AG10803 (cell line): ENCODE data around the gene ODF2L.

Source experiments
- DNase-seq: peaks from one replicate; pipeline ENCODE4 v3.0.0; 2010; ENCODE audit warnings: low read depth
- H3K4me3 ChIP-seq: 2 replicates; pipeline ENCODE4 v1.5.1; 2011; ENCODE audit warnings: mild to moderate bottlenecking, low read length, control low read depth
- CTCF ChIP-seq: conservative IDR thresholded peaks from 2 replicates; pipeline ENCODE4 v1.5.1; 2011; ENCODE audit warnings: mild to moderate bottlenecking, low read length, control low read depth, inconsistent platforms

The ODF2L gene

DNA sequence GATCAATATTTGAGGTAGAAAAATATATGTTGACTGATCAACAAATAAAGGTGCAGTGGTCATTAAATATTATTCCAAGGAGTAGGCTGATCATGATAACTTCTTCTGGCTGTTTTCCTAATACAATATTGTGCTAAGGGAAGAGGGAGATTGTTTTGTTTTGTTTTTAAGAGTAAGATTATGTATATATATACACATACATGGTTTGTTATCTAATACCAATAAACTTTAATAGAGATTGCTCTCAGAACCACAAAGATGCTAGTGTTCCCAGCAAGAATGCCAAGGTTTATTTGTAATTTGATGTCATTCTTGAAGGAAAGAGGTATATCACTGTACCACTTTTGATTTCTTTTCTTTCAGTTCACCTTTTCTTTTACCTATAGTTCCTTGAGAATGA, 37.9 kb upstream of the ODF2L start:
- TF ChIP-seq CTCF, result no peak
- no peak overlapping the region for H3K4me3 ChIP-seq
- no peak for DNase-seq

DNA sequence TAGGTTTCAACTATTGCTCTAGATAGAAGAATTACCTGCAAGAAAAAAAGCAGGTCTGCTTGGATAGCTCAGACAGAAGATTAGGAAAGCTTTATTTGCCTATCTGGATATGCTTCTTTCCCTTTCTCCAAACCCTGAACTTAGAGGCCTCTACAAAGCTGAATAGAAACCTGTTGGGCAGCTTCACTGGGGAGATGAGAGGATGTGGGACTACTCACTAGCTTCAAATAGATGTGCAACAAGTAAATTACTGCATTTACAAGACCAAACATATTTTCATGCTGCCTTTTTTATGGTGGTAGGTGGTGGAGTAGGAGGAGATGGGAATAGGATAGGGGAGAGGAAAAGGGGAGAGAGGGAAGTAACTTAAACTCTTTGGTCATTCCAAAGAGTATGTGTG, 34.3 kb upstream of the ODF2L start:
- no peak for TF ChIP-seq CTCF
- DNase-seq, result no peak
- H3K4me3 ChIP-seq, result no peak overlapping the region

- TF ChIP-seq CTCF, result no peak
- DNase-seq, result peak; percentile 95
- no peak overlapping the region for H3K4me3 ChIP-seq
Observed at GRCh38 chr1:86429835-86430234, 33.7 kb upstream of the ODF2L start.

DNA sequence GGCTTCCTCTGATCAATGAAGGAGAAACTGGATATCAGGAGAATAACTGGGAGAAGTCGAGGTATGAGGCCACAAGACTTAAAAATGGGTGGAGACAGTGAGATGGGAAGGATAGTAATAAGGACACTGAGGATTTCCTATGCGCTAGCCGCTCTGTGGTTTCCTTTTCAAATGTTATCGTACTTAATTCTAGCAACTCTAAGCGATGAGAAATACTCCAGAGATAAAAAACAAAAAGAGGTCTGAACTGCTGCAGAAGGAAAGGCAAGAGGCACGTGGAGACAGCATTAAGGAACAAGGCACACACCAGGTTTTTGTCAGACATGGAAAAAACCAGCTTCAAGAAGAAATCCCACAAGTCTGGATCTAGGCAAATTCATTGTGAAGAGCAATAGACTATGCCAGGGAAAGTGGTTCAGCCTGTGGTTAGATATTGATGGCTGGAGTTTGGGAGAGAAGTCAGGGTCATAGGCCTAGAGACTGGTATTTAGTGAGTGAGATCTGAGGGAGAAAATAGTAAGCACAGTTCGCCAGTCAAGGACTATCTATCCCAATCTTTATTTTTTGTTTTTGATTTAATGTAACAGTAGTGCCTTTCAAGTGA, 33.1 kb upstream of the ODF2L start:
- no peak overlapping the region for H3K4me3 ChIP-seq
- peak; percentile 42 for DNase-seq

DNA sequence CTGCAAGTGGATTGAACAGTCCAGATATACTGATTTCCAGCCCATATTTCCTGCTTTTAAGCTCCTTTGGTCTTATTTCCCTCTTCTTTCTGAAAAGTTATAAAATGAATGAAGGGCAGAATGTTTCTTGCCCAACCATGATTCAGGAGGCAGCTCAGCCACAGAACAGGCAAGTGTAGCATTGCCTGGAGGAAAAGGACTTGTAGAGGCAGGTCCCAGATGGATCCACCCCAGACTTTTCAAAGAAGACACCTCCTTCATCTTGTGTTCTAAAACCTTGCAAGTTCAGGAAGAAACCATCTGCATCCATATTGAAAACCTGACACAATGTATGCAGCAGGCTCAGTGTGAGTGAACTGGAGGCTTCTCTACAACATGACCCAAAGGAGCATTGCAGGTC, 27.8 kb upstream of the ODF2L start, which contains the start of gene CLCA2:
CLCA2 (plus strand) TSS at position 299 of the 400 bp plus-strand sequence; CDS start at position 376, 77 bp downstream.
- TF ChIP-seq CTCF, result no peak
- no peak within 1 kb of the TSS for H3K4me3 ChIP-seq
- no peak for DNase-seq

More for the DNA sequence above, 33.1 kb upstream of the ODF2L start:
- no peak for TF ChIP-seq CTCF

DNA sequence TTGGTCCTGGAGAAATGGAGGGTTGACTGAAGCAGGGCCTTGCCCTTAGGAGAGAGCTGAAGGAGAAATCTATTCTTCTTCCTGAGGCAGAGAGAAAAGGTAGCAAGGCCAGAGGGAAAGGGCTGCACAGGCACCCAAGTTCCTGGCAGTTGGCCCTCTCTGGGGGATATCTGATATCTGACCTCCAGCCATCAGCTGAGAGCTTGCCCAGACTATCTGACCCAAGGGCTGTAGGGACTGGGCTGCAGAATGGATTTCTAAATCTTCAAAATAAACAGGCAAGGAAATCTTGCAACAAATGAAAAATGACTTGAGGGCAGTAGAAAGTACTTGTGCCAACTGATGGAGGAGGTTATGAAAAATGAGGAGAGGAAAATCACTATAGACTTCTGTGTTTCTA, 27.4 kb upstream of the ODF2L start:
- no peak overlapping the region for H3K4me3 ChIP-seq
- DNase-seq, result no peak
- TF ChIP-seq CTCF, result no peak

GRCh38 chr1:86421601-86422280, 25.6 kb upstream of the ODF2L start:
- no peak for TF ChIP-seq CTCF
- DNase-seq, result peak; percentile 16

More at GRCh38 chr1:86421601-86422280, 25.6 kb upstream of the ODF2L start:
- H3K4me3 ChIP-seq, result no peak overlapping the region
